Amniotic epithelial cell (primary cell): ENCODE data around the gene AVPI1.
A peak's percentile ranks its signal among the peaks of the same experiment; 100 is the strongest.
"Not testable (repeated sequence)": the region's sequence is repeated elsewhere in the genome, so short reads cannot be mapped to it uniquely, and the experiment has no call there.

Experiments
- DNase-seq: peaks from one replicate; pipeline ENCODE4 v3.0.0-alpha.2; 2010; ENCODE audit warnings: low read depth

Gene AVPI1

GRCh38 chr10:97682042-97682441 is 5.0 kb downstream of the AVPI1 start:
- no peak for DNase-seq

GRCh38 chr10:97679594-97679993 is 7.4 kb downstream of the AVPI1 start:
- no peak for DNase-seq

- peak; percentile 55 for DNase-seq
Measured at GRCh38 chr10:97676770-97677581, 10.1 kb downstream of the AVPI1 start.

DNA sequence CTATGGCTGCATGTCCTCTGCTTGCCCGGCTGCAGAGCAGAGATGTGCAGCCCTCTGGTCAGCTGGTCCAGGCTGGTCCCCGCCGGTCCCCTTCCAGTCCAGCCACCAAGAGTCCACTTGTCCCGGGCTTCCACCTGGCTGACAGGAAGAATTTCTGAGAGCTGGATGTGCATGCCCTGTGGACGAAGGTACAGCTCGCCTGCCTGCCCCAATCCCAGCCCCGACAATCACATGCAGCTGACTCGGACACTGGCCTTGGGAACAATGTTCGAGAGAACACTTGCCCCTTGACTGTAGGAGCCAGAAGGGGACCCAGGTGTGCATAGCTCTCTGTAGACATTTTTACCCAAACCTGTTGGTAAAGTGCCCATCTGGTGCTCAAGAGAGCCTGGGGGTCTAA is 11.8 kb downstream of the AVPI1 start:
- DNase-seq: no peak

DNA sequence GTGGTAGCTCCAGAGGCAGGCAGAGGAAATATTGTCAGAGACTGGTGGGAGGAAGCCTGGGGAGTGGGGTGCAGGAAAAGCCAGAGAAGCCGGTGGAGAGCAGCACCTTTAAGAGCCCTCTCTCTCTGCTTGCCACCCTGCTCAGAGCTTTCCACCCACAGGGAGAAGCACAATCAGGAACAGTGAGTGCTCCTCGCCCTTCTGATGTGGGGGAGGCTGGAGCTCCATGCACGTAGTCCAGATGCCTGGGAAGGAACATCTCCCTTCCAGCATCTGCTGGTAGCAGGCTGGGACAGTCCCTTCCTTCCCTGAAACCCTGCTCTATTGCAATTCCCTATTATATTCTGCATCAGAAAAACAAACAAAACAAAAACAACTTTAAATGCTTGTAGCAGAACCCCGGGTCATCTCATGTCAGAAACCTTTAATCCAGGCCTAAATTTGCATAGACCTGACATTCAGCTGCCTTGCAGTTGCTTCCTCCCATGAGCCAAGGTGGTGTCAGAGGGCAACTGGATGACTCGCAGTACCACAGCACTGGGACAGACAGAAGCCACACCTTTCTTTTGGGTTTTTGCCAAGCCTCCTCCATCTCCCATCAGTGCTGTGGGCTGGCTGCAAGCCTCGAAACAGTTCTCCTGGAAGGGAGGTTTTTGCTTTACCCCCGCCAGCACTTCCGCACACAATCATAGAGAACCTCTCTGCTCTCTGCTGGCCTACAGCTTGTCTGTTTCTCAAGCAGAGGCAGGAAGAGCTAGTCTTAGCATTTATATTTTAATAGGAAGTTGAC is 13.1 kb downstream of the AVPI1 start:
- DNase-seq: peak; percentile 72

DNA sequence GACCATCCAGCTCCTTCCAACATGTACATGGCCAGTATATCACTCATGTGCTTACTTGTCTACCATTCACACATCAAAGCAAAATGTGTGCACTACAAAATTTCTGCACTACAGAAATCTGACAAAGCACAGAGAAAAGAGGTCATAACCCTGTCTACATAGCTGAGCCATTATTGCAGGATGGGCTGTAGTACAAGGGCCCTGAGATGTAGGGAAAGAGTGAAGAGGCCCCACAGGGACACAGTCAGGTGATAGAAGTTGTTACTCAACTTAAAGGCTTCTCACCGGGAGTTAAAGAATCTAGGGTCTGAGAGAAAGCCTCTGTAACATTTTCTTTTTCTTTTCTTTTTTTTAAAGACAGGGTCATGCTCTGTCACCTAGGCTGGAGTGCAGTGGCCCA is 17.5 kb downstream of the AVPI1 start:
- DNase-seq: peak; percentile 54

- DNase-seq: no peak
Measured at GRCh38 chr10:97667463-97667862, 19.6 kb downstream of the AVPI1 start.

- DNase-seq: no peak
Measured at GRCh38 chr10:97666992-97667391, 20.0 kb downstream of the AVPI1 start.

DNA sequence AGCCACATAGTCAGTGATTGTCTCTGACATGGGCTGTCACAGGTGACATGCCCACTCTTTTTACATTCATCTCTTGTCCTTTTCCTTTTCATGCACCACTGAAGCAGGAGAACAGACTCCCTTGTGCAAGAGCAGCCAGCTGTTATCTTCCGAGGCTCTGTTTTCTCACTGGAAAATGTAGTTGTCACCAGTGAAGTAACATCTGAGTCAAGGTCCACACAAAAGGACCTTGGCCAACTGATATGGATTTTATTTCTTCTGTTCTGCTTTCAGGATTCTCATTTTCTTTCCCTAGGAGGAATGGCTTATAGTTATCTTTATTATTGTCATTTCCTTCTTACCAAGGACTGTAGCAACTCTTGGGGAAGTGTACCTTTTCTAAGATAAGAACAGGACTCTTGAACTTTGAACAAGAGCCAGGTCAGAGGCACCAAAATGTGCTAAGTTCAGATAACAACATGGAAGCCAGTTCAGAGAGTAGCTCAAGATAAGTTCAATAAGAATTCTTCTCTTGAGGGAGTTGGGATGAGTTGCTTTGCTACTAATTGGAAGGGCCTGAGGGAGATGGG is 22.7 kb downstream of the AVPI1 start:
- peak; percentile 42 for DNase-seq

GRCh38 chr10:97659589-97659988 is 27.5 kb downstream of the AVPI1 start:
- DNase-seq: peak; percentile 68

DNA sequence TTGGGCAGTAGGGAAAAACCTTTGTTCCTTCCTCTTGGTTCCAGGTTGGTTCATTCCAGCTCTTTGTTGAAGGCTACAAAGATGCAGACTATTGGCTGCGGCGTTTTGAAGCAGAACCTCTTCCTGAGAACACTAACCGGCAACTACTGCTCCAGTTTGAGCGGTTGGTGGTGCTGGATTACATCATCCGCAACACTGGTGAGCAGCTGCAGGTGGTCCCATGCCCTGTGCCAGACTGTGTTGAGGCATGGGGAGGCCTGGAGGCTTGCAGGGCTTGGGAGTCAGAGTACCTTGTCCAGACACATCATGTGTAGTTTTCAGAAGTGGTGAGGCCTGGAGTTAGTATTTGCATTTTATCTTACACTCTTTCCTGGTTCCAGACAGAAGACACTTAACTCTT is 30.3 kb downstream of the AVPI1 start:
- DNase-seq: no peak

DNA sequence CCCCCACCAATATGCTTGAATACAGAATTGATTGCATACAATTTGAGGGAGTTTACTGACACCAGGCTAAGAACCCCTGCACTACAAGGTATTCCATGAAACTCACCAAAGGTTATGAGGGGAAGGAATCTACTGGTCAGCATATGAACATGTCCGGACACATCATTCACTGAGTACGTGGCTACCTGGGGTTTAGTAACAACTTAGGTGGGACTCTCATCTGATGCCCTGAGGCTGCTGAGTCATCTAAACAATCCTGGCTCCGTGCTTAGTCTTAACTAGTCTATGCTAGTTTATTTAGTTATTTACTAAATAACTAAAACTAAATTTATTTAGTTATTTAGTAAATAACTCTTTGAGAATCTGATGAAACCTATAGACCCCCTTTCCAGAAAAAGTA is 35.3 kb downstream of the AVPI1 start:
- no peak for DNase-seq

DNA sequence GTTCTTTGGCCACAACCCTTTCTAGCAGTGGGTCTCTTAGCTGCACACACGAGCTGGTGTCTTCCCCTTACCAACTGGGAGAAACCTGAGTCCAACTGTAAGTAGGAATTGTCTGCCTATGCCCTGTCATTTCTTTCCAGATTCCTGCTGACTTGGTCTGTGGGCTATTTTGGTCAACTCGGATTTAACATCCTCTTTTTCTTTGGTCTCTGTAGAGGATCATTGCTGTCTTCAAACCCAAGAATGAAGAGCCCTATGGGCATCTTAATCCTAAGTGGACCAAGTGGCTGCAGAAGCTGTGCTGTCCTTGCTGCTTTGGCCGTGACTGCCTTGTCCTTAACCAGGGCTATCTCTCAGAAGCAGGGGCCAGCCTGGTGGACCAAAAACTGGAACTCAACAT is 36.3 kb downstream of the AVPI1 start:
- DNase-seq: no peak

- DNase-seq: not testable (repeated sequence)
Measured at GRCh38 chr10:97649405-97649750, 37.7 kb downstream of the AVPI1 start.

DNA sequence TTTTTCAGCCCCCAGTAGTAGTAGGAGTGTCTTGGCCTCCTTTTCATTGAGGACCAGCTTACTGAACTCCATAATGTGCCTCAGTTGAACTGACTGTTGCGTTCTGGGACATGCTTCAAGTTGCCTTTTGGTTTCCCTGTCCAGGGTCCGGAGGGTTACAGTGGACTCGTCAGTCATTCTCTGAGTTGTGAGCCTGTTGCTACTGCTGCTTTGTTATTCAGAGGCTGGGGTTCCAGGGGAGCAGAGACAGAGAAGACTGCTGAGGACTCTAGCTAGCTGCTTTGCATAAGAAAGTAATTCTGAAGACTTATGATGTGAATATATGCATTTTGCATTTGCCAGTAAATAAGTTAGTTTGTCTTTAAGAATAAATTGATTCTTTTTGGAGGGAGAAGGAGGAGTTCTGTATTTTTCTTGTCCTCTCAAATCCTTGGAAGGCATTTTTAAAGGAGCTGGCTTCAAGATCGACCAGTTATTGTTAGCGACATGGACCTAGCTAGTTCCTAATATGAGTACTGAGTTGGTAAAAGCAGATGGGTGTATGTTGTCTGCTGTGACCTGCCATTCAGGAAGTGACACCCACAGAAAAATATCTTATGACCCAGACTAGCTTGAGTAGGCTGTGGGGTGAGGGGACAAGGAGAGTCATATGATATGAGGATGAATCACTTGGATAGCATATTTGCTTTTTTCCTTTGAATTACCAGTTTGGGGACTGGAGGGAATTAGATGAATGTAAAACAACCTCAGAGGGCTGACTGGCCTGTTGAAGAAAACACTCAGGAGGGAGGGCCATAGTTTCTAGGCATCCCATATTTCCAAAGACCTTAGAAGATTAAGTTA is 38.3 kb downstream of the AVPI1 start:
- DNase-seq: peak; percentile 83

- peak; percentile 58 for DNase-seq
Measured at GRCh38 chr10:97647556-97647955, 39.5 kb downstream of the AVPI1 start.

DNA sequence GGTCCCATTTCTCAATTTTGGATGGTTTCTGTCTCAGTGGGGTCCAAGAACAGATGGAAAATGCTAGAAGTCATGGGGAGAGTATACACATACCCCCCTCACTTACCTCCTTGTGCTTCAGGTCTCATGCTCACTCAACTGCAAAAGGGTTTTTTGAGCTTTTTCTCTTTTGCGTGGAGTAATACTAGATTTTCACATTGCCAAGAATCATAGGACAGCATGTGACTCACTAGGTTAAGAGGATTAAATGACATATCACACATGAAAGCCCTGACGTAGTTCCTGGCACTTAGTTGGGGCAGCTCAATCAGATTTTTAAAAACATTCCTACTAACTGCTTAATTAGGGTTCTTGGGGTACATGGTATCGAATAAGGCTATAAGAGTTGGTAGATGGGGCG is 42.1 kb downstream of the AVPI1 start:
- DNase-seq: no peak

- DNase-seq: no peak
Measured at GRCh38 chr10:97643441-97643985, 43.5 kb downstream of the AVPI1 start.

GRCh38 chr10:97642471-97643159 is 44.4 kb downstream of the AVPI1 start:
- not testable (repeated sequence) for DNase-seq

DNA sequence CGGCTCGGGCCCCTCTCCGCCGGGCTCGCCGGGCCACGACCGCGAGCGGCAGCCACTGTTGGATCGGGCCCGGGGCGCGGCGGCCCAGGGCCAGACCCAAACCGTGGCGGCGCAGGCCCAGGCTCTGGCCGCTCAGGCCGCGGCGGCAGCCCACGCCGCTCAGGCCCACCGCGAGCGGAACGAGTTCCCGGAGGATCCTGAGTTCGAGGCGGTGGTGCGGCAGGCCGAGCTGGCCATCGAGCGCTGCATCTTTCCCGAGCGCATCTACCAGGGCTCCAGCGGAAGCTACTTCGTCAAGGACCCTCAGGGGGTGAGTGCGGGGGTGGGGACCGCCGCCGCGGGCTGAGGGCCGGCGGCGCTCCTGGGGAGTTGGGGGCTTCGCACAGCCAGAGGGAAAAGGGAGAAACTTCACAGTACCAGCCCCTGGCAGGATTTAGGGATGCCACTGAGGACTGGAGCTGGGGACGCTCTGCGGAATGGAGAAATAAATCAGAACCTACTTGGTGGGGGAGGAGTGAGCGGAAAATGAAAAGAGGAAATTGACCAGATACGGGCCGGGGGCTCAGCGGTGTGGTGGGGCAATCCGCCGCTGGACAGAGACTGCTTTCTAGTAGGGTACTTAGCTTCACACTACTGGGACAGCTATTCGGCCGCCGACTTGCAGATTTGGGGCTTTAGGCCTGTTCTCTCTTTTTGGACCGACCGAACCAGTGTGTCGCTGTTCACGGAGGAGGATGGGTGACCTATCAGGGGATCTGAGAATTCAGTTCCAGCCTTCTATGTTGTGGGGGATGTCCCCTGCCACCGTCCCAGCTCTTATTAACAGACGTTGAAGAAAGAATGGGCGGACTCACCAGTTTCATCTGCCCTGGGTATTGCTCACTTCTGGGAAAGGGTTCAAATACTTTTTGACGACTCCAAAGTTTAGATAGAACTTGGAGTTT is 45.9 kb downstream of the AVPI1 start:
- peak; percentile 10 for DNase-seq
